Mesendoderm (in vitro differentiated cells): ENCODE results near the gene PBX1.

Source experiments
- DNase-seq: peaks from one replicate; pipeline ENCODE4 v3.0.0; 2013
- H2AK5ac ChIP-seq: 2 replicates; pipeline ENCODE4 v1.6.1; 2013; ENCODE audit warnings: low read length, inconsistent platforms
- H2BK120ac ChIP-seq: 2 replicates; pipeline ENCODE4 v1.6.1; 2013; ENCODE audit warnings: low read depth, mild to moderate bottlenecking, low read length, moderate library complexity, mixed read lengths
- H2BK15ac ChIP-seq: replicated peaks from 2 replicates; pipeline ENCODE4 v1.6.1; 2013; ENCODE audit warnings: low read depth, mild to moderate bottlenecking, moderate library complexity
- H2BK5ac ChIP-seq: 2 replicates; pipeline ENCODE4 v1.6.1; 2013; ENCODE audit warnings: low read length, inconsistent platforms
- H3K18ac ChIP-seq: 2 replicates; pipeline ENCODE4 v1.6.1; 2013; ENCODE audit warnings: mild to moderate bottlenecking, low read length, mixed read lengths
- H3K23ac ChIP-seq: one replicate; pipeline ENCODE4 v1.6.1; 2013; ENCODE audit warnings: low read length
- H3K27ac ChIP-seq: 2 replicates; pipeline ENCODE4 v1.5.1; 2013; ENCODE audit warnings: low read depth, mild to moderate bottlenecking, inconsistent platforms, low read length, moderate library complexity
- H3K27me3 ChIP-seq: 2 replicates; pipeline ENCODE4 v1.6.1; 2013; ENCODE audit warnings: low read length, control low read depth, mild to moderate bottlenecking, inconsistent platforms; ENCODE audit not compliant: insufficient read depth, poor library complexity
- H3K36me3 ChIP-seq: 2 replicates; pipeline ENCODE4 v1.6.1; 2013; ENCODE audit warnings: low read length, inconsistent platforms; ENCODE audit not compliant: control insufficient read depth, insufficient read depth
- H3K4ac ChIP-seq: one replicate; pipeline ENCODE4 v1.6.1; 2013; ENCODE audit warnings: low read depth, mild to moderate bottlenecking, low read length, moderate library complexity
- H3K4me1 ChIP-seq: 2 replicates; pipeline ENCODE4 v1.6.1; 2013; ENCODE audit warnings: low read depth, low read length, inconsistent platforms; ENCODE audit not compliant: control insufficient read depth
- H3K4me2 ChIP-seq: 2 replicates; pipeline ENCODE4 v1.6.1; 2013; ENCODE audit warnings: low read length
- H3K4me3 ChIP-seq: 2 replicates; pipeline ENCODE4 v1.5.1; 2013; ENCODE audit warnings: mild to moderate bottlenecking, low read length
- H3K56ac ChIP-seq: one replicate; pipeline ENCODE4 v1.6.1; 2013; ENCODE audit warnings: low read length
- H3K79me1 ChIP-seq: 2 replicates; pipeline ENCODE4 v1.6.1; 2013; ENCODE audit warnings: low read length, inconsistent platforms
- H3K79me2 ChIP-seq: 2 replicates; pipeline ENCODE4 v1.6.1; 2013; ENCODE audit warnings: mild to moderate bottlenecking, low read length; ENCODE audit not compliant: control insufficient read depth, insufficient read depth
- H3K9ac ChIP-seq: 2 replicates; pipeline ENCODE4 v1.6.1; 2013; ENCODE audit warnings: low read length, inconsistent platforms
- H4K5ac ChIP-seq: one replicate; pipeline ENCODE4 v1.6.1; 2013; ENCODE audit warnings: low read length
- H4K8ac ChIP-seq: one replicate; pipeline ENCODE4 v1.6.1; 2013; ENCODE audit warnings: low read depth, mild to moderate bottlenecking, control low read depth, low read length, moderate library complexity
- WGBS: extraction: QIAGEN DNeasy Blood & Tissue Kit; methylation state at CpG from one replicate; pipeline ENCODE4 v1.1.7; 2013; ENCODE audit warnings: low lambda C conversion rate, missing lambda C conversion rate; ENCODE audit not compliant: insufficient coverage; ENCODE audit errors: extremely low coverage; 5-methylcytosine and 5-hydroxymethylcytosine counted together

Gene PBX1

DNA sequence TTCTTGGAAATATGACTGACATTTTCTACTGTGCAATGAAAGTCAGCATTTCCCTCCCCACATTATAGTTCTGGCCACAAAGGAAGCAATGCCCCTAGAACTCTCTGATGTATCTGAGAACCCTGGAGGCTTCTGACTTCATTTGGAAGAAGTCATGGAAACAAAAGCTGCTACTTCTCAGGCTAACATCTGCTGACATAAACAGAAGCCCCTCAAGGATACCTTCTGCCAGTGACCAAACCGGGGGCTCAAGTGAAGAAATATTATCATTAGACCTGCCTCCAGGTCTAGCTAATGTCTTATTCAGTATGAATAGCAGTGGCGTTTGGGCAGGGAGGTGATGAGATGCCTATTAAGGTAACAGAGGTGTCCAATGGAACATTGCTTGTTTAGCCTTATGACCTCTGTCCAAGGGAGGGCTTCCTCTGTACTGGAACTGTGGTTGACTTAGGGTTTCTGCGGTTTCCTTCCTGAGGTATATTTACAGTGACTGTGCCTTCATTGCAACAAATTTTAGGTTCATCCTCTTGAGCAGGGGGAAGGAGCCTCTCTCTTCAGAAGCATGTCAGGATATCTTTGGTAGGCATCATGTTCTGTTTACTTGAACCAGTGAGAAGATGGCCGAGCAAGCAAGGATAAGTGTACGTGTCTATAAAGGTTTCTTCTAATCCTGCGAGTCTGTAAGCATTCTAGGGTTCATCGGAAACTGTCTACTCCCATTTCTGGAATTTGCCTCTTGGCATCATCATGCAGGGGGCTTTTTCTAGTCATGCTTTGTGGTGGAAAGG, 161.7 kb downstream of the PBX1 start:
- no peak for DNase-seq
- no peak overlapping the region for H4K5ac ChIP-seq
- no peak overlapping the region for H4K8ac ChIP-seq
- H3K79me1 ChIP-seq = no peaks in the 10 kb centered on the region
- no peak overlapping the region for H3K4me3 ChIP-seq
- no peak overlapping the region for H3K23ac ChIP-seq
- H3K27me3 ChIP-seq = no peaks in the 10 kb centered on the region
- no peak overlapping the region for H3K4me2 ChIP-seq
- H2AK5ac ChIP-seq = no peak overlapping the region
- H2BK15ac ChIP-seq = no peak overlapping the region
- no peaks in the 10 kb centered on the region for H3K4me1 ChIP-seq
- H3K4ac ChIP-seq = no peak overlapping the region
- no peak overlapping the region for H2BK120ac ChIP-seq
- no peaks in the 10 kb centered on the region for H3K79me2 ChIP-seq
- no peak overlapping the region for H3K18ac ChIP-seq
- H3K56ac ChIP-seq = no peak overlapping the region
- no peak overlapping the region for H2BK5ac ChIP-seq
- H3K9ac ChIP-seq = no peak overlapping the region
- H3K36me3 ChIP-seq = no peaks in the 10 kb centered on the region
- WGBS = no CpG with 5 or more reads among the region's 7 CpGs
- H3K27ac ChIP-seq = no peak overlapping the region

GRCh38 chr1:164721228-164721496, 162.2 kb downstream of the PBX1 start:
- Histone ChIP-seq H2BK5ac (no peak overlapping the region), H3K4me1 (no peaks in the 10 kb centered on the region), H3K4me2 (no peak overlapping the region), H4K8ac (no peak overlapping the region), H3K79me2 (no peaks in the 10 kb centered on the region), H3K56ac (no peak overlapping the region), H3K23ac (no peak overlapping the region), H2BK120ac (no peak overlapping the region), H4K5ac (no peak overlapping the region), H3K27ac (no peak overlapping the region), H2BK15ac (no peak overlapping the region), H3K4ac (no peak overlapping the region), H3K79me1 (no peaks in the 10 kb centered on the region), H2AK5ac (no peak overlapping the region), H3K9ac (no peak overlapping the region), H3K4me3 (no peak overlapping the region), H3K27me3 (no peaks in the 10 kb centered on the region), H3K36me3 (no peaks in the 10 kb centered on the region), H3K18ac (no peak overlapping the region)
- no peak for DNase-seq
- no CpG with 5 or more reads among the region's 2 CpGs for WGBS

- no peak overlapping the region for H4K5ac ChIP-seq
- H3K36me3 ChIP-seq = no peaks in the 10 kb centered on the region
- H3K4me3 ChIP-seq = no peak overlapping the region
- no peak for DNase-seq
- H4K8ac ChIP-seq = no peak overlapping the region
- H2AK5ac ChIP-seq = no peak overlapping the region
- no peaks in the 10 kb centered on the region for H3K27me3 ChIP-seq
- no peak overlapping the region for H3K9ac ChIP-seq
- H3K4me2 ChIP-seq = no peak overlapping the region
- no peak overlapping the region for H2BK120ac ChIP-seq
- no peak overlapping the region for H3K4ac ChIP-seq
- no peak overlapping the region for H2BK15ac ChIP-seq
- H3K79me2 ChIP-seq = no peaks in the 10 kb centered on the region
- no peak overlapping the region for H3K27ac ChIP-seq
- no peak overlapping the region for H2BK5ac ChIP-seq
- no peak overlapping the region for H3K18ac ChIP-seq
- H3K4me1 ChIP-seq = no peaks in the 10 kb centered on the region
- no peak overlapping the region for H3K56ac ChIP-seq
- no peak overlapping the region for H3K23ac ChIP-seq
- WGBS = no CpG with 5 or more reads among the region's 9 CpGs
- H3K79me1 ChIP-seq = no peaks in the 10 kb centered on the region
Observed at GRCh38 chr1:164723296-164723798, 164.4 kb downstream of the PBX1 start.

DNA sequence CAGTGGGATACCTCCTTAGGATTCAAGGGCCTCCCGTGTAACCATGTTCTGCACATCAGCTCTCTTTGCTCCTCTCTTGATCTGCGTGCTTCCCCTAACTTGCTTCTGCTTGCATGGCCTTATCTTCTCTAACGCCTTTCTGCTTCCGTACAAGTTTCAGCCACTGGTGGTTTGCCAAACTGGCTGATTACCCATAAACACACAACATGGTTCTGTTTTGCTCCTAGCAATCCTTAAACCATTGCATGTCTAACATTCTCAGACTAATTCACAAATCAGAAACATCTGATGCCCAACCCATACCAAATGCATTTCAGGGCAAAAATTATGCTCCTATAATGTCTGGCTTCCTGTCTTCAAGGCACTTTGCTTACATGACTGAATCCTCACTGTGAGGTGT, 166.4 kb downstream of the PBX1 start:
- H2BK15ac ChIP-seq = no peak overlapping the region
- no peak for DNase-seq

GRCh38 chr1:164726235-164726634, 167.3 kb downstream of the PBX1 start:
- Histone ChIP-seq H2BK5ac (no peak overlapping the region), H2BK120ac (no peak overlapping the region), H3K9ac (no peak overlapping the region), H3K4me1 (peaks cover 2% of the 10 kb centered on the region), H3K4me3 (no peak overlapping the region), H3K27ac (no peak overlapping the region), H2BK15ac (no peak overlapping the region), H3K36me3 (no peaks in the 10 kb centered on the region), H3K4ac (no peak overlapping the region), H3K79me1 (no peaks in the 10 kb centered on the region), H3K56ac (no peak overlapping the region), H3K27me3 (no peaks in the 10 kb centered on the region), H3K18ac (no peak overlapping the region), H4K8ac (no peak overlapping the region), H4K5ac (no peak overlapping the region), H3K79me2 (no peaks in the 10 kb centered on the region), H3K4me2 (no peak overlapping the region), H3K23ac (no peak overlapping the region), H2AK5ac (no peak overlapping the region)
- no peak for DNase-seq
- WGBS = no CpG with 5 or more reads among the region's 2 CpGs

More for the DNA sequence above, 166.4 kb downstream of the PBX1 start:
- Histone ChIP-seq H3K9ac (no peak overlapping the region), H3K27ac (no peak overlapping the region), H3K56ac (no peak overlapping the region), H3K4me2 (no peak overlapping the region), H3K36me3 (no peaks in the 10 kb centered on the region), H3K79me1 (no peaks in the 10 kb centered on the region), H3K4me1 (no peaks in the 10 kb centered on the region), H2BK5ac (no peak overlapping the region), H4K8ac (no peak overlapping the region), H3K23ac (no peak overlapping the region), H3K4ac (no peak overlapping the region), H3K79me2 (no peaks in the 10 kb centered on the region), H2BK120ac (no peak overlapping the region), H2AK5ac (no peak overlapping the region), H3K4me3 (no peak overlapping the region), H4K5ac (no peak overlapping the region), H3K27me3 (no peaks in the 10 kb centered on the region), H3K18ac (no peak overlapping the region)
- no CpG with 5 or more reads among the region's 4 CpGs for WGBS

DNA sequence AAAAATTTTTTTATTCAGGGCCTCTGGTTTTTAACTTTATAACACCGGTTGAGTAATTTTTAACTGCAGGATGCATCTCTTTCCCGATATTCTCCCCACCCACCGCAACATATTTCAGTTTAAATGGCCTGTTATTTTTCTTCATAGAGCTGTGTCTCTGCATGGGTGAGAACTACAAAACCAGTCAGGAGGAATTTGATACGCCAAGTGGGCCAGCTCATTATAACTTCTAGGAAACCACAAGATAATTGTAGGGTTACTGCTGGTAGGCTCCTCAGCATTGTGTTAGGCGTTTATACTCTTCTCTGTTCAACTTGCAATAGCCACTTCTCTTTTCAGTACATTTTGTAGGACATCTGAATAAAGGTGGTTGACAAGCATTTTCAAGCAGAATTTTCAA, 169.7 kb downstream of the PBX1 start:
- no peak overlapping the region for H2AK5ac ChIP-seq
- no peaks in the 10 kb centered on the region for H3K36me3 ChIP-seq
- no peak overlapping the region for H3K4me3 ChIP-seq
- no peaks in the 10 kb centered on the region for H3K27me3 ChIP-seq
- no peak overlapping the region for H2BK5ac ChIP-seq
- H3K18ac ChIP-seq = no peak overlapping the region
- no peak overlapping the region for H3K9ac ChIP-seq
- H3K79me2 ChIP-seq = no peaks in the 10 kb centered on the region
- H3K79me1 ChIP-seq = no peaks in the 10 kb centered on the region
- H3K4ac ChIP-seq = no peak overlapping the region
- H2BK15ac ChIP-seq = no peak overlapping the region
- peaks cover 2% of the 10 kb centered on the region for H3K4me1 ChIP-seq
- no peak overlapping the region for H4K5ac ChIP-seq
- no peak overlapping the region for H3K4me2 ChIP-seq
- H3K23ac ChIP-seq = no peak overlapping the region
- no peak for DNase-seq
- no peak overlapping the region for H3K27ac ChIP-seq
- no CpG with 5 or more reads among the region's 5 CpGs for WGBS
- no peak overlapping the region for H3K56ac ChIP-seq
- H4K8ac ChIP-seq = no peak overlapping the region
- H2BK120ac ChIP-seq = no peak overlapping the region
